GM12875 (cell line): ENCODE results near the gene UGT1A8.
"Not testable (repeated sequence)": the region's sequence is repeated elsewhere in the genome, so short reads cannot be mapped to it uniquely, and the experiment has no call there.

ENCODE experiments used
- H3K4me3 ChIP-seq: one replicate; pipeline ENCODE4 v1.5.1; 2011; ENCODE audit warnings: low read depth, low read length, control low read depth
- CTCF ChIP-seq: IDR thresholded peaks from 2 replicates; pipeline ENCODE4 v1.5.1; 2011; ENCODE audit warnings: low read depth, mild to moderate bottlenecking, control low read depth, inconsistent platforms, low read length, moderate library complexity, borderline replicate concordance; ENCODE audit not compliant: insufficient read depth

UGT1A8 gene

GRCh38 chr2:233693963-233694362 lies 76.5 kb downstream of the UGT1A8 start:
- no peak overlapping the region for H3K4me3 ChIP-seq
- no peak for TF ChIP-seq CTCF

- TF ChIP-seq CTCF: no peak
- no peak overlapping the region for H3K4me3 ChIP-seq
Measured at GRCh38 chr2:233698740-233699139, 81.3 kb downstream of the UGT1A8 start.

GRCh38 chr2:233699424-233700027 lies 82.1 kb downstream of the UGT1A8 start:
- no peak overlapping the region for H3K4me3 ChIP-seq
- no peak for TF ChIP-seq CTCF

- no peak for TF ChIP-seq CTCF
- H3K4me3 ChIP-seq: no peak overlapping the region
Measured at GRCh38 chr2:233700028-233700635, 82.7 kb downstream of the UGT1A8 start.

GRCh38 chr2:233700842-233701241 lies 83.4 kb downstream of the UGT1A8 start:
- not testable (repeated sequence) for H3K4me3 ChIP-seq

GRCh38 chr2:233702238-233702637 lies 84.8 kb downstream of the UGT1A8 start:
- no peak overlapping the region for H3K4me3 ChIP-seq

GRCh38 chr2:233705911-233706506 lies 88.6 kb downstream of the UGT1A8 start:
- H3K4me3 ChIP-seq: no peak overlapping the region
- TF ChIP-seq CTCF: no peak

More at GRCh38 chr2:233702238-233702637, 84.8 kb downstream of the UGT1A8 start:
- no peak for TF ChIP-seq CTCF
